A204.1 (cell line): ENCODE measurements around the gene DENND1A.

Experiments used
- FAIRE-seq: peaks from 2 replicates; lab custom pipeline; 2012; peaks lifted over from hg19 to GRCh38; lab: Jason Lieb, UNC

Gene DENND1A

DNA sequence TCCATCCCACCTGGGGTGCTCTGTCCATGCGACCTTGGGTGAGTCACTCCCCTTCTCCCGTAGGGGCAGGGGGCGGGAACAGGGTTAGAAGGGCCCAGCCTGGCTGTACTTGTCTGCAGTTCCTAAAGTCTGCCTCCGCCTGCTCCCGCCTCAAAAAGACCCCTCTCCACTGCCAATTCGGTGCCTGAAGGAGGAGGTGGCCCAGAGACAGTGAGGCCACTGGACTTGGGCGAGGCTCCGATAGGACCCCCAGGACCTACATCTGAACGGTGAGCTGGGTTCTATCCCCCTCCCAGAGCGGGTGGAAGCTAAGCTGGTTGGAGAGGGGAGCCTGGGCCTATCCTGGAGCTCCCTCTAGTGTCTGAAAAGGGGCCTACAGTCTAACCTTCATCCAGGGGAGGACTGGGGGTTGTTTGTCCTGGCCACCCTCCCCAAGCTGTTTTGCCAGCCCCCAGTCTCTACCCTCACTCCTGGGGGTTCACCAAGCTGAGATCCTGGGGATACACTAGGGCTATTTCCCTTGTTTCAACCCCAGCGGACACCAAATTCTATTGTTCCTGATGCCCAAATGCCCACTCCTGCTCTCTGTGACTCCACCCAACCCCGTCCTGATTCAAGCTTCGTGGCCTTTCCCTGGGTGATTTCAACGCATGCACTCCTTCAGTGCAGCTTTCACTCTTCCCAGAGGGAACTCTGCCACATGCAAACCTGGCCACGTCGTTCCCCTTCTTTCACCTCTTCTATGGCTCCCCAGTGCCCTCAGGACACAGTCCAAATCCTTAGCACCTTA, 580.0 kb downstream of the DENND1A start:
- FAIRE-seq: no peak

DNA sequence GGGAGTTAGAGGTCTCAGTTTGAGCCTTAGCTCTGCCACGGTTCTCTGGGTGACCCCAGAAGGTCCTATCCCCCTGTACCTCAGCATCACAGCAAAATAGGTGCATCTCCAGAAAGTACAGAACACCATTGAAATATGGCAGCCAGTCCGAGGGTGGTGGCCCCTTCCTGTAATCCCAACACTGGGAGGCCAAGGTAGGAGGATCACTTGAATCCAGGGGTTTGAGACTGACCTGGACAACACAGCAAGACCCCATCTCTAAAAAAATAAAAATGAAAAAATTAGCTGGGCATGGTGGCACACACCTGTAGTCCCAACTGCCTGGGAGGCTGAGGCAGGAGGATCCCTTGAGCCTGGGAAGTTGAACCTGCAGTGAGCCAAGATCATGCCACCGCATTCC, 580.9 kb downstream of the DENND1A start:
- no peak for FAIRE-seq

DNA sequence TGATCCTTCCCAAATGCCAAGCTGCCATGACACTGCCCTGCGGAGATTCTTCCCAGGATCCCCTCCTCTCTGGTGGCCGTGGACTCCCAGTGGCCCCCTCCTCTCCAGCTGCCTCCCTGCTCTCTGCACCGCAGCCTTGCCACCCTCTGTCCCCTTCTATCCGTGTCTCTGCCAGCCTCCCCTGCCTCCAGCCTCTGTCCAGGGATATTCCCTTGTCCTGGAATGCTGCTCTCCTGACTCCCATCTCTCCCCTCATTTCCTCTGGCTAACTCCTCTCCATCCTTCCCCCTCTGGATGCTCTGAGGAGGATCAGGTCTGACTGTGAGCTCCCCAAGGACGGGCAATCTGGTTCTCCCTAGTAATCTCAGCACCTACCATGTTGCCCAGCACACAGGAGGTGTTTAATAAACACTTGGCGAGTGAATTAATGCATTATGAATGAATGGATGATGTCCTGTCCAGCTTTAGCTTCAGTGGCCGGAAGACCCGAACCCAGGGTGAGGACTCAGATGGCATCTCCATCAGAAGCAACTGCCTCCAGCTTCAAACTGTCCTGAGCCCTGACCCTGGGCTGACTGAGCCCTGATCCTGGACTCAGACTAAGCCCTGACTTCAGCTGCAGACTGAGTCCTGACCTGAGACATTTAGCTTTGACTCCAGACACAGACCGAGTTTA, 581.5 kb downstream of the DENND1A start:
- FAIRE-seq: no peak

DNA sequence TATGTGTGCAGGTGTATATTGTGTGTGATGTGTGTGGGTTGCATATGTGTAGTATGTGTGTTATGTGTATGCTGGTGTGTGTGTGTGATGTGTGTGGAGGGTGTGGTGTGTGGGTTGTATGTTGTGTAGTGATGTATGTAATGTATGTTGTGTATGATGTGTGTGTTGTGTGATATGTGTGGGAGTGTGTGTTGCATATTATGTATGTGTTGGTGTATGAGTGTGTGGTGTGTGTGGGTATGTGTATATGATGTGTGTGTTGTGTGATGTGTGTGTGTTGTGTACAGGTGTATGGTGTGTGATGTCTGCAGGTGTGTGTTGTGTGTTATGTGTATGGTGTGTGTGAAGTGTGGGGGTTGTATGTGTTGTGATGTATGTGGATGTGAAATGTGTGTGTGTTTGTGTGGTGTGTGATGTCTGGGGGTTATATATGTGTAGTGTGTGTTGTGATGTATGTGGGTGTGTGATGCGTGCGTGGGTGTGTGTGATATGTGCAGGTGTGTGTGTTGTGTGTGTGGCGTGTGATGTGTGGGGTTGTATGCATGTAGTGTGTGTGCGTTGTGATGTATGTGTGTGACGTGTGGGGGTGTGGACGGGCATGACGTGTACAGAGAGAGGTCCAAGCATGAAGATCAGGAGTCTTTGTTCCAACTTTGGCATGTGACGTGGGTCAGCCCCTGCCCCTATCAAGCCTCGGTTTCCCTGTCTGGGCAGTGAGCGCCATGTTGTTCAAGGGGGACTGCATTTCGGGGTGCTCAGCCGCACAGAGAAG, 582.5 kb downstream of the DENND1A start:
- no peak for FAIRE-seq

DNA sequence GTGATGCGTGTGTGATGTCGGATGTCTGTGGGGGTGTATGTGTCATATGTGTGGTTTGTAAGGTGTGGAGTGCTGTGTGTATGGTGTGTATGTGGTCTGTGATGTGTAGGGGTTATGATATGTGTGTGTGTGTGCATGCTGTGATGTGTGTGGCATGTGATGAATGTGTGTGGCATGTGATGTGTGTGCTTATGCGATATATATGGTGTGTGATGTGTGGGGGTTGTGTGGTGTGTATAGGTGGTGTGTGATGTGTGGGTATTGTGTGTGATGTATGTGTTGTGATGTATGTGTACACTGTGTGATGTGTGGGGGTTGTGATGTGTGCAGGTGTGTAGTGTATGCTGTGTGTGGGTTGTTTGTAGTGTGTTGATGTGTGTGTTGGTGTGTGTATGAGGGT, 583.1 kb downstream of the DENND1A start:
- no peak for FAIRE-seq

DNA sequence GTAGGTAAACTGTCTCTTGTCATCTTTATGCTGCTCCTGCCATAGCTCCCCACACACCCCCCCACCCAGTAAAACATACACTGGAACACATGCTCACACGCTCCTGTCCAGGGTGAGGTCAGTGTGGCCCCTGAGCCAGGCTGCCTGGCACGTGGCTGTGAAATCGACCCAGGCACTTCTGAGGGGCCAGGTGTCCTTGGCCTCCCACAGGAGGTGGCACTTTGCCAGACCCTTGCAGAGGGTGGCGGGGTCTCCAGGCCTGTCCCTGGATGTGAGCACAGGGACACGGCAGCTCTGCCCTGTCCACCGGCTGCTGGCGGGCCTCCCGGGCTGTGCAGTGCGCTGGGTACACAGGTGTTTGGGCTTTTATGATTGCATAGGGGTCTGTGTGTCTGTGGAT, 583.9 kb downstream of the DENND1A start:
- no peak for FAIRE-seq

DNA sequence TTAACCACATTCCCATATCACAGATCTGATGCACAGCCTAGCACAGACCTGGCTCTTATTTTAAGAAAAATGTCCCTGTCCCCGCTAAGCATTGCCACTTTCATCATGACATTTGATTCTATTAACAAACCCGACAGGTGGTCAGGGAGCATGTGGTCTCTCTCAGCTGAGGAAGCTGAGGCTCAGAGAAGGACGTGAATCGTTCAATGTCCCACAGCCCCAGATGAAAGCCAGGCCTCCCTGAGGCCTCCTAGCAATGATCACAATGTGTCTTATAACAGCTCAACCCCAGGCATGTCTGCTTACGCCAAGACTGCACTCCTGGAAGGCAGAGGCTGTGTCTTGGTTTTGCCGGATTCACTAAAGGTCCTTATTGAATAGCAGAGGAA, 584.4 kb downstream of the DENND1A start:
- FAIRE-seq: no peak

DNA sequence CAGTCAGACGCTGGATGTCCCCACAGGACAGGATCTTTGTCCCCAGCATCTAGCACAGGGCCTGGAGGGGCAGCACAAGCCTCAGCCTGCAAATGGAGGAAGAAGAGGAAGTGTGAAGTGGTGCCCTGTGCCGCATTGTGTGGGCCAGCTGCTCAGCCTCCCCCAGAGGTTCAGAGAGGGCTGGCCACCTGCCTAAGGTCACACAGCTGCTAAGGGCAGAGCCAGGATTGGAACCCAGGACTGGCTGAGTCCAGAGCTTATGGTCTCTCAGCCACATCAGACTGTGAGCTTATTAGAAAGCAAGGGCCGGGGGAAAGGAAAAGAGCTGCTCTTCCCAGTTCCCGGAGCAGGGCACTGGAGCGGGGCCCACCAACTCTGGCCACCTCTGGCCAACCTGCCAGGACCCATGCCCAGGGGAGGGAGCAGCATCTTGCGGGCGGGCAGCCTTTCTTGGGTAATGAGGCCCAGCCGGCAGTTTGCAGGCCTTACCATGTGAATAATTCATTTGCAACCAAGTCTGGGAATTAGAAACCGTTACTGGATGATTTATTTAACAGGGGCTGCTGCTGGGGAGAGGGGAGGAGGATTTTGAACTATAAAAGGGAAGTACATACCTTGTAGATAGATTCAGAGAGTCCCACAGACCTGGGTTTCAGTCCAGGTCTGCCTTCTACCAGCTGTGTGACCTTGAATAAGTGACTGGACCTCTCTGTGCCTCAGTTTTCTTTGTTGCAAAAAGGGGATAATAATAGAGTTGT, 585.6 kb downstream of the DENND1A start:
- FAIRE-seq: no peak

DNA sequence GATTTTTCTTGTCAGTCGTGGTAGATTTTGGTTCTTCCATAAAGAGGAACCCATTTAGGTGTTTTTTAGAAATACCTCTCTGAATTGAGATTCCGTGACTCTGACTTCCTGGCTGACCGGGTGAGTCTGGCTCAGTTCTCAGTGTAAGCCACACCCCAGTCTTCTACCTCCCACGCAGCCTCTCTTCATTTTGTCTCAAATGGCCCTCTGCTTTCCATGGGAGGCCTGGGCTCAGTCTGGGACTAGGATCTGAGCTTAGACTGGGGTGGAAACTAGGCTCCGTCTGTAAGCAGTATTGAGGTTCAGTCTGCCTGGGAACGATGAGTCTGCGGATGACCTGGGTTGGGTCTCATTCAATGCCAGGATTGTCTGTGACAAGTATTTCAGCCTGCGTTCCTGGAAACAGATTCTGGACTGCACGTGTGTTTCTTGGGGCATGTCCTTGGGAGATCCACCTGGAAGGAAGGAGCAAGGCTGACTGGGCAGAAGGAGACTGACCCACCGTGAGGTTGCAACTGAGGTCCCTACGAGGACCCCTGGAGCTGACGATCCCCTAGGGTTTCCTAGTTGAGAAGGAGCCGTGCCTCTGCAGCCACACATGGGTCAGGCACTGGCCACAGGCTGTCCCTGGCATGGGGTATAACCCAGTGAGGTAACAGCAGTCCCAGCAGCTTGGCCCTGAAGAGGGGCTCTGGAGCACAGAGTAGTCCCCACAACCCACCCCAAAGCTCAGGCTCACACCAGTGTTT, 586.3 kb downstream of the DENND1A start:
- FAIRE-seq: no peak

DNA sequence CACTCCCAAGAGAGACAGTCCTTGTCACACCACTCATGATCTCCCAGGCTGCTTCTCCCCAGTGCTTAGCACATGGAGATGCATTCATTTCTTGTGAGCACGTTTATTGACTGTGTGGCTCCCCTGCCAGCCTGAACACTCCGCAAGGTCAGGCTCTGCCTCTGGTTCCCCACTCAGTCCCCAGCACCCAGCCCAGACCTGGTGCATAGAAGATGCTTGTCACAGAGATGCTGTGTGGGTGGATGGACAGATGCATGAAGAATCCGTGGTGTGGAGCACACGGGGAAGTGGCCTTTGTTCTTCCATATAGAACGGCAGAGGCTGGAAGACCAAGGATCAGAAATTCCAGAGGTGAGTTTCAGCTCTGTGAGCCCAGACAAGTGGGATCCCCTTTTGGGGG, 587.7 kb downstream of the DENND1A start:
- FAIRE-seq: no peak

DNA sequence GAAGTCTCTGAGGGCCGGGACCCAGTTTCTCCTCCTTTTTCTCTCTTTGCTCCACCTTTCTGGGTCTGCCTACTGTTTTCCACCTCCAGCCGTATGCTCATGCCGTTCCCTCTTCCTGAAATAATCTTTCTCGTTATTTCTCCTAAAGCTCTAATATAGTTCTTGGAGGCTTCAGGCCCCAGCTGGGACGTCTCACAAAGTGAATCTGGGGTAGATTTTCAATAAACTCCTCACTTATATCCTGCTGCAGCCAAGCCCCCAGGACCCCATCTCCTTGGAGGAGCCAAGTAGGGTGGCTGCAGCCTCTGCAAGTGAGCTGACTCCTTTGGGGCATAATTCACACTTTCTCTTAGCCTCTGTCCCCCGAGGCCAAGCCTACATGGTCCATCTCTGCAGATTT, 588.1 kb downstream of the DENND1A start:
- FAIRE-seq: no peak

DNA sequence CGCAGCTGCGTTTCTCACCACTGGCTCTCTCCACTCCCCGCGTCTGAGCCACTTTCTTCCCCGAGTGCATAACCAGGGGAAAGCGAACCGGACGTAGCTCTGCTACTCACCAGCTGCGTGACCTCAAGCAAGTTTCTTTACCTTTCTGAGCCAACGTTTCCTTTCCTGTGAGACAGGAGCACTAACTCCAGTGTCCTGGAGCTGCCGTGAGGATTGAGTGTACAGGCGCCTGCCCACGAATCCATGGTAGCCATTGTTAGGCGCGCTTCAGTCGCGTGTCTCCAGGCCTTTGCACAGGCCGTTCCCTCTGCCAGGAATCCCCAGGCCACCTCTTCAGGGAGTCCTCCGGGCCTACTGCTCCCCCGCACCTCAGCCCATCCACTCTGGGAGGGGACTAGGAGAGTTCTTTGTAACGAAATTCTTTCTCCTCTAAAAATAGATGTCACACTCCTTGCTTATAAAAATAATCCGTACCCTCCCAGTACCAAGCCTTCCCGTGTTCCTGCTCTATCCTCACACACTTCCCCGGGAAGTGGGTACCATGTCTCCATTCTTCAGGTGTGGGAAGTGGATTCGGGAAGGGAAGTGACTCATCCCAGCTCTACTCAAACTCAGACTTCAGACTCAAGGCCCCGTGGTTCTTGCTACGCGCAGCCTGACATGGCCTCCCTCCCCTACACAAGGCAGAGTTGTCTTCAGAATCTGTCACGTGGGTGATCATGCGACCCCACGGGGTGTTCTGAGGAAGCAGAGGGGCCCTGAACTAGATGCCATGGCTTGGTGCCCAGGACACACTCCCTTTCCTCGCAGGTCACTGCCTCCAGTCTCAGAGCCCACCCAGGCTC, 590.0 kb downstream of the DENND1A start:
- no peak for FAIRE-seq

DNA sequence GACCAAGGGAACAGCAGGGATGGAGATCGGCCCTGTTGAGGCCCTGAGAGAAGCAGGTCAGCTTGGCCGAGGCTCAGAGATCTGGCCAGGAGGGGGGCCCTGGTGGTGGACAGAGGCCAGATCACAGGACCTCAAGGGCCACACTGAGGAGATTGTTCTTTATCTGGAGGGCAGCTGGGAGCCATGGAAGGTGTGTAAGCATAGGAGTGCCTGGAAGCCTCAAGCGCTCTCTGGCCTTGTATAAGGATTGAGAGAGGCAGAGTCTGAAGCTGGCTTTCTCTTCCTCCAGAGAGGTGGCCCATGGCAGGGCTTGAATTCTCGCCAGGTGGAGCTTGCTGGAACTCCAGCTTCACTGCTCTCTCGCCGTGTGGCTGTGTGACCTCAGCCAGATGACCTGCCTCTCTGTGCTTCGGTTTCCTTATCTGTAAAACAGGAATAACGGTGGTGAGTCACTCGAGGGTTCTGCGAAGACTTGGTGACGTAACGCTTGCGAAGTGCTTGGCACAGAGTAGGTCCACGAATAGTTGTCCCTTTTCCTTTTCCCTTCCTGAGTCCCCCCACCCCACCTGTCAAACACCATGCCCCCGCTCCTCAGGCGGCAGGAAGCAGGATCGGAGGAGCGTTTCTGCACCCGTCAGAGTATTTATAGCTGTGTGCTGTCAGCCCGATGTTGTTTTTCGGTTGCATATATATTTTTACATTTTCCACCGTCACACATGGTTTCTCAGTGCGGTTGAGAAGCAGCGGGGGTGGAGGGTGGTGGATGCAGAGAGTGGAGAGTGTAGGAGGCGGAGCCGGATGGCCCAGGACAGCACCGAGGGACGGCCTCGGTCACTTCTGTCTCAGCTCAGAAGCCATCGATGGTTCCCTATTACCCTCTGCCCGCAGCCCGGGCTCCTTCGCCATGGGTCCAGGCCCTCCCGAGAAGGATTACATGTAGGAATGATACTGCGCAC, 590.9 kb downstream of the DENND1A start:
- FAIRE-seq: no peak

DNA sequence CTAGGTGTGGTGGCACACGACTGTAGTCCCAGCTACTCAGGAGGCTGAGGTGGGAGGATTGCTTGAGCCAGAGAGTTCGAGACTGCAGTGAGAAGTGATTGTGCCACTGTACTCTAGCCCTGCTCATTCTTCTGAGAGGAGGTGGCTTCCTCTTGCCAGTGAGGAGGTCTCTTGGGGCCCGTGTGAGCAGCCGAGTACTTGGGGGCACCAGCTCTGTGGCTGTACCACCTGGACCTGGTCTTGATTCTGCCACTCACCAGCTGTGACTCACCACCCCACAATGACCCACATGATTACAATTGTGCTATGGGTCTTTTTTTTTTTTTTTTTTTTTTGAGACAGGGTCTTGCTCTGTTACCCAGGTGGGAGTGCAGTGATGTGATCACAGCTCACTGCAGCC, 592.0 kb downstream of the DENND1A start:
- FAIRE-seq: no peak

DNA sequence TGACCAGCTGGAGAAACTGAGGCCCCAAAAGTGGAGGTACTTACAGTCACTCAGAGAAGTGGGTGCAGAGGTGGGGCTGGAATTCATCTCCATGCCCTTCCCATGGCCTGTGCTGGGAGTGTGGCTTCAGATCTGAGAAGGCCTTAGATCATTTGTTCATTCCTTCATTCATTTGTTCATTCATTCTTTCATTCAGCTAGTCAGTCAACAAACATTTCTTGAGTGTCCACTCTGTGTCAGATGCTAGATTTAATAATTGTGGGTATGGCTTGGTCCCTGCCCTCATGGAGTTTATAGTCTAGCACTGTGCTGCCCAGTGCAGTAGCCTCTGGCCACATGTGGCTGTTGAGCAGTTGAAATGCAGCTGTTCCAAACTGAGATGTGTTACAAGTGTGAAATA, 593.0 kb downstream of the DENND1A start:
- no peak for FAIRE-seq

DNA sequence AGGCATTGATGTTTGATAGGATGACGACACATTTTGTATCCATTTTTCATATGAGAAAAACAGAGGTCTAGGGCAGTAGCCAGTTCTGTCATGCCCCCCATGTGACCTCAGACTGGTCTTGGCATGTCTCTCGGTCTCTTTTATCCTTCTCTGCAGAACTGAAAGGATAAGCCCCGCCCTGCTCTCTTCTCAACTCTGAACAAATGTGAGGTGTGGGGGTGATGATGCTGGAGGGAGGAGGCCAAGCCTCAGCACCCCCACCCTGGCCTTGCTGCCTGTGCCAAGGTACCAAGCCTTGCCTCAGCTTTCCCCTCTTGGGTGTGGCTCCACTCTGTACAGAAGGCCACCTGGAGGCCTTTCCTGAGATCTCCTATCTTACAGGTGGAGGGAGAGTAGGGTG, 593.5 kb downstream of the DENND1A start:
- no peak for FAIRE-seq

DNA sequence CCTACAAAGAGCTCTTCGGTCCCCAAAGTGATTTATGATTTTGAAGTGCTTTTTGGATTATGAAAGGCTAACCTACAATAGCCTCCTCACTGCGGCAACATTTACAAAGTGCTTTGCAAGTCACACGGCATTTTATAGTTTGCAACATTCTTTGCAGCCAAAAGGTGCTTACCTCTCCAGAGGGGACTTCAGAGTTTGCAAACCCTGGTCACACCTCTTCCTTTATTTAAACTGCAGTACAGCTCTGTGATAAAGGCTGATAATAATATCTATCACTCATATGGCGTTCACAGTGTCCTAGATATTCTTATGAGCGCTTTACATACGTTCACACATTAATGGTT, 594.0 kb downstream of the DENND1A start:
- FAIRE-seq: no peak

DNA sequence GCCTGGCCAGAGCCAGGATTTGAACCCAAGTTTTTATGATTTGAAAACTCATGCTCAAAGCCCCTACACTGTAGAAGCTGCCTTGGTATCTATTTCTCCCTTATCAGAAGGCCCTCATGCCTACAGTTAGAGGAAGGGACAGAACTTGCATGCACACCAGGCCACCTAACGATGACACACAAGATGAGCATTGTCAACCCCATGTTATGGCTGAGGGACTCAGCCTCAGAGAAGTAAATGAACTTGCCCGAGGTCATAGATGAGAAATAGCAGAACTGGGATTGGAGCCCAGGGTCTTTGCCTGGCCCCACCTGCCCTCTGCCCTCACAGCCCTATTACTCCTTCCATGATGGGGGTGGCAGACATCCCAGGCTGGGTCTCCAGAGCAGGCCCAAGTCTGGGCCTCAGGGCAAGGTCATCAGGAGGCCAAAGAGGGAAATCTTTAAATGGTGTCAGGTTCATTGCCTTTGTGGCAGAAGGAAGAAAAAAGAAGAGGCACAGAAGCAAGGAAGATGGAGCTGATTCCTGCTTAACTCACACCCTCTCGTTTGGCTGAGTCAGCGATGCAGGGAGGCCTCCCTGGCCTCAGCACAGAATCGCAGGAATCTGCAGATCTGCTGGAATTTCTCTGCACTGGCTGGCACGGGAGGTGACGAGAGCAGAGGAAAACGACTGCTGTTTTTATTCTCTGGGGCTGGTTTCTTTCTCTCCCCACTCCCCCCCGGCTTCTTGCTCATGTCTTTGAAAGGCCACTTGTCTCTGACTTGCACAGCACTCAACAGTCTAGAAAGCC, 594.5 kb downstream of the DENND1A start:
- FAIRE-seq: no peak

DNA sequence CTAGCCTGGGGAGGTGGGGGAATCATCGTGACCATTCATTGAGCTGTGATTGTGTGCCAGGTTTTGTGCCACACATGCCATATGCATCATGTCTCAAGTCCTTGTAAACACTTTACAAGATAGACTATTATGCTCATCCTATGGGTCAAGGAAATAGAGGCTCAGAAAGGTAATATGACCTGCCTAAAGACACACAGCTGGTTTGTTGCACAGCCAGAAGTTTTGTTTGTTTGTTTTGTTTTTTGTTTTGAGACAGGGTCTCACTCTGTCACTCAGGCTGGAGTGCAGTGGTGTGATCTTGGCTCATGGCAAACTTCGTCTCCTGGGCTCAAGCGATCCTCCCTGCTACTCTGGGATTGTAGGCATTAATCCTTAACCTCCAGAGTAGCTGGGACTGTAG, 595.3 kb downstream of the DENND1A start:
- no peak for FAIRE-seq
